WERI-Rb-1 (cell line): Measurements from ENCODE around the gene NCAM2.

Source experiments
- DNase-seq: peaks from one replicate; pipeline ENCODE4 v3.0.0-alpha.2; 2020
- H3K27ac ChIP-seq: fragments of 250-450 bp; sonication (Bioruptor Pico); 2 replicates; pipeline ENCODE4 v1.5.1; 2020; ENCODE audit warnings: mild to moderate bottlenecking, moderate library complexity
- H3K27me3 ChIP-seq: fragments of 250-450 bp; sonication (Bioruptor Pico); 2 replicates; pipeline ENCODE4 v1.5.1; 2021; ENCODE audit warnings: mild to moderate bottlenecking, low read depth, moderate library complexity; ENCODE audit not compliant: insufficient read depth, severe bottlenecking
- H3K36me3 ChIP-seq: fragments of 250-450 bp; sonication (Bioruptor Pico); 2 replicates; pipeline ENCODE4 v1.5.1; 2020; ENCODE audit warnings: mild to moderate bottlenecking, moderate library complexity
- H3K4me3 ChIP-seq: 2 replicates; pipeline ENCODE4 v1.5.1; 2011; ENCODE audit warnings: low read depth, mild to moderate bottlenecking, control low read depth, low read length
- H3K9me3 ChIP-seq: fragments of 250-450 bp; sonication (Bioruptor Pico); 2 replicates; pipeline ENCODE4 v1.5.1; 2021; ENCODE audit warnings: mild to moderate bottlenecking, moderate library complexity; ENCODE audit not compliant: severe bottlenecking
- TF ChIP-seq, protein P1 (sequence below): IDR thresholded peaks from 2 replicates; pipeline ENCODE4 v1.5.1; 2011; ENCODE audit warnings: low read depth, mild to moderate bottlenecking, control low read depth, inconsistent platforms, low read length

Gene NCAM2

DNA sequence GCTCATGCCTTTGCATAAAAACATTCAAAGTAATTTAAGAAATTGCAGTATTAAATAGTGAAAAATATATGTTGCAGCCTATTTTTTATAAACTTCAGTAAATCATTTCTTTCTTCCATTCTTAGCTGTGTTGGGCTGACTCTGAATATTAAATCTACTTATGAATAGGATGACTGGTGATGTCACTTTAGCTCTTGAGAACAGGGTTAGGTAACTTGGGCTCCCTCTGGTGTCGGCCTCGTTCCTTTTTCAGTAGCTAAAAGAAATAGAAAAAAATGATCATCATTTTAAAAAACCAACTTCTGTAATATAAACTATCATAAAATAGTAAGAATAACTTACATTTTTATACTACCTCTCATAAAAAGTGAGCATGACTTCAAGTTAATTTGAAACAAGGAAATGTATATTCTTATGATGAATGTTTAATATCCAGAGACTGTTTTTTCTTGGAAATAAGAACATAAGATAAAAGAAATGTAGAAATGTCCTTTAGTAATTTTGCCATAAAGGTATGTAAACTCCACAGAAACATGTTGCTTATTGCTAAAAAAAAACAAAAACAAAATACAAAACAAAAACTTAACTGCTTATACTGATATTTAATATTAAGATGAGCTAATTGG is 26.8 kb upstream of the NCAM2 start:
- H3K36me3 ChIP-seq: no peaks in the 10 kb centered on the region
- no peak overlapping the region for H3K27ac ChIP-seq
- DNase-seq: peak; percentile 37
- H3K4me3 ChIP-seq: no peak overlapping the region
- no peaks in the 10 kb centered on the region for H3K9me3 ChIP-seq
- TF ChIP-seq, protein P1, sequence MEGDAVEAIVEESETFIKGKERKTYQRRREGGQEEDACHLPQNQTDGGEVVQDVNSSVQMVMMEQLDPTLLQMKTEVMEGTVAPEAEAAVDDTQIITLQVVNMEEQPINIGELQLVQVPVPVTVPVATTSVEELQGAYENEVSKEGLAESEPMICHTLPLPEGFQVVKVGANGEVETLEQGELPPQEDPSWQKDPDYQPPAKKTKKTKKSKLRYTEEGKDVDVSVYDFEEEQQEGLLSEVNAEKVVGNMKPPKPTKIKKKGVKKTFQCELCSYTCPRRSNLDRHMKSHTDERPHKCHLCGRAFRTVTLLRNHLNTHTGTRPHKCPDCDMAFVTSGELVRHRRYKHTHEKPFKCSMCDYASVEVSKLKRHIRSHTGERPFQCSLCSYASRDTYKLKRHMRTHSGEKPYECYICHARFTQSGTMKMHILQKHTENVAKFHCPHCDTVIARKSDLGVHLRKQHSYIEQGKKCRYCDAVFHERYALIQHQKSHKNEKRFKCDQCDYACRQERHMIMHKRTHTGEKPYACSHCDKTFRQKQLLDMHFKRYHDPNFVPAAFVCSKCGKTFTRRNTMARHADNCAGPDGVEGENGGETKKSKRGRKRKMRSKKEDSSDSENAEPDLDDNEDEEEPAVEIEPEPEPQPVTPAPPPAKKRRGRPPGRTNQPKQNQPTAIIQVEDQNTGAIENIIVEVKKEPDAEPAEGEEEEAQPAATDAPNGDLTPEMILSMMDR: peak; percentile 43
- H3K27me3 ChIP-seq: peaks cover 8% of the 10 kb centered on the region

GRCh38 chr21:20994790-20995189 is 3.4 kb upstream of the NCAM2 start:
- no peaks in the 10 kb centered on the region for H3K36me3 ChIP-seq
- H3K4me3 ChIP-seq: no peak overlapping the region
- H3K27me3 ChIP-seq: peaks cover 11% of the 10 kb centered on the region
- no peak overlapping the region for H3K27ac ChIP-seq
- no peaks in the 10 kb centered on the region for H3K9me3 ChIP-seq
- no peak for DNase-seq
- TF ChIP-seq, protein P1: no peak

DNA sequence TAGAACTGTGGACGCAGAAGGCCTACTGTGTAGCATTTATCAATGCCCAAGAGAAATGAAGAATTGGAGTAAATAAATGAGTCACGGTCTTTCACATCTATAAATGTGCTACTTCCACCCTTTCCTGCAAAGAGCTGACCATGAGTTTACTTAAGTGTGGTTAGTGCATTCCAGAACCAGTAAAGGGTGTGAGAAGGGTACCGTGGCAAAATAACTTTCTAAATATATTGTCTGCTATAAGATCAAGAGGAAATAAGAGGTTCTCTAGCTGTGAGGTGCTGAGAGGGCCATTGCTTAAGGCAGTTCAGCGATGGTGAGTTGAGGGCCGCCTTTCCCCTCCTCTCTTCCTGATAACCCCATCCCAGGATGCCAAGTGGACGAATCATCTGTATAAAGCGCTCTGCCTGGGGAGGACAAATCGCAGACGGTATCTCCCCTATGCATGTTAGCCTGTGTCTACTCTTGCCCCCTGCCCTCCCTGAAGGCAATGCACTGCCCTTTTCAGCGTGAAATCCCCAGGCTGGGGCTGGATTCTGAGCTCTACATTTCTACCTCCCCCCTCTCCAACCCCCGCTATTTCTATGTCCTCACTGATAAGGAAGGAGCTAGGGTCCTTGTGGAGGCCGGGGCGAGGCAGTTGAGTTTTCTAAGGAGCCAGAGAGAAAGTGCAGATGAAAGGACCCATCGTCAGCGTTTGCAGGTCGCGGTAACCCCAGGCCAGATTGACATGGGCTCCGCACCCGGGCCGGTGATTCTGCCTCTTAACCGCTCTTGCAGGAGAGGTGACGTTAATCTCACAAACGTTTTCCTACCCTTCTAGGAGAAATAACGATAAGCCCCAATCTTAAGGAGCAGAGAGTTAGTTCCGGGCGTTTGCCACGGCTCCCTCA is 1.5 kb upstream of the NCAM2 start:
- Histone ChIP-seq H3K27ac (no peak overlapping the region), H3K36me3 (no peaks in the 10 kb centered on the region), H3K9me3 (no peaks in the 10 kb centered on the region), H3K4me3 (no peak overlapping the region), H3K27me3 (peaks cover 11% of the 10 kb centered on the region)
- DNase-seq: no peak
- TF ChIP-seq, protein P1: no peak

- DNase-seq: no peak
- Histone ChIP-seq H3K4me3 (no peak overlapping the region), H3K9me3 (no peaks in the 10 kb centered on the region), H3K27ac (no peak overlapping the region), H3K36me3 (no peaks in the 10 kb centered on the region), H3K27me3 (peaks cover 11% of the 10 kb centered on the region)
- TF ChIP-seq, protein P1: no peak
Measured at GRCh38 chr21:20997311-20997635, 936 bp upstream of the NCAM2 start.

DNA sequence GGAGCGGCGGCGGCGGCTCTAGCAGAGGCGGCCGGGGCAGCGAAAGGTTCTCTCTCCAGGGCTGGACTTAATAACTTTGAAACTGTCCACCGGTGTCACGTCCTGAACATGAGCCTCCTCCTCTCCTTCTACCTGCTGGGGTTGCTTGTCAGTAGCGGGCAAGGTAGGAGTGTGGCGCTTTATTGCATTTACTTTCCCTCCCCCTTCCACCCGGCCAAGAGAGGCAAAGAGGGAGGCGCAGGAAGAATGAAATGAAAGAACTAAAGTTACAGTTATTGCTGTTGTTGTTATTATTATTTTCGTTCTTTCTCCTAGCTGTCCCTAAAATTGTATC is 214 bp downstream of the NCAM2 start:
- Histone ChIP-seq H3K27me3 (peaks cover 8% of the 10 kb centered on the region), H3K36me3 (no peaks in the 10 kb centered on the region), H3K27ac (no peak overlapping the region), H3K9me3 (no peaks in the 10 kb centered on the region), H3K4me3 (peak overlapping the region; percentile 76)
- no peak for DNase-seq
- TF ChIP-seq, protein P1: no peak
